Uterus (tissue), 4 donors: ENCODE measurements around the gene AK9. TPM values are rescaled to one million over a fixed set of nuclear protein-coding genes. Genes with fewer than 3 reads are reported as not detected.

Experiments used
- DNase-seq, 2 donors: peaks; one replicate each; pipeline ENCODE4 v3.0.0-alpha.2; 2019 to 2020
- H3K27ac ChIP-seq, 2 donors: fragments of 200-600 bp; sonication (generic); 1 replicate in 1 of 2; 2 replicates in 1 of 2; pipeline ENCODE4 v1.5.1; 2016 to 2018
- H3K27me3 ChIP-seq, 2 donors: fragments of 200-600 bp; sonication (generic); one replicate each; pipeline ENCODE4 v1.5.1; 2018 to 2019; ENCODE audit warnings: control low read depth in 1 of 2
- H3K36me3 ChIP-seq, 2 donors: fragments of 200-600 bp; sonication (generic); one replicate each; pipeline ENCODE4 v1.5.1; 2019; ENCODE audit warnings: control low read depth in 1 of 2
- H3K4me1 ChIP-seq, 2 donors: fragments of 200-600 bp; sonication (generic); one replicate each; pipeline ENCODE4 v1.5.1; 2018 to 2019; ENCODE audit warnings: control low read depth in 1 of 2
- H3K4me3 ChIP-seq, 2 donors: fragments of 200-600 bp; sonication (generic); 1 replicate in 1 of 2; 2 replicates in 1 of 2; pipeline ENCODE4 v1.5.1; 2018 to 2019; ENCODE audit warnings: mild to moderate bottlenecking in 1 of 2
- H3K9me3 ChIP-seq, 2 donors: fragments of 200-600 bp; sonication (generic); one replicate each; pipeline ENCODE4 v1.5.1; 2019; ENCODE audit warnings: control low read depth in 1 of 2
- CTCF ChIP-seq, 4 experiments: fragments of 200-600 bp in 2 of 4; fragments of 450-650 bp in 2 of 4; sonication (generic) in 2 of 4; IDR thresholded peaks; one replicate each; pipeline ENCODE4 v1.5.1; 2016 to 2019; ENCODE audit warnings: antibody characterized with exemption in 4 of 4, mild to moderate bottlenecking in 2 of 4, moderate library complexity in 1 of 4
- POLR2A ChIP-seq, 2 donors: fragments of 450-650 bp; IDR thresholded peaks; one replicate each; pipeline ENCODE4 v1.6.1; 2016; ENCODE audit warnings: antibody characterized with exemption in 2 of 2, mild to moderate bottlenecking in 1 of 2, moderate library complexity in 1 of 2
- intact Hi-C: fragments of 100-400 bp; cut with DNase I; formaldehyde crosslinking; loops from one replicate; pipeline ENCODE4 v1.15.1; 2023; ENCODE audit warnings: low total_unique reads
- total RNA-seq, 4 donors: library from RNA; depleted of rRNA in 3 of 4; stranded (reverse); fragments of >200 nt in 3 of 4; gene quantifications; one replicate each; pipeline versions ENCODE4 v1.1.0 to v1.2.4, GENCODE V29; 2014 to 2023
- donor health status: DM: yes; HTN: yes; CAD: no.

Gene AK9
- total RNA-seq, 4 donors from 2014 or later = 12.3 to 27.9 (median 13.5) TPM

DNA sequence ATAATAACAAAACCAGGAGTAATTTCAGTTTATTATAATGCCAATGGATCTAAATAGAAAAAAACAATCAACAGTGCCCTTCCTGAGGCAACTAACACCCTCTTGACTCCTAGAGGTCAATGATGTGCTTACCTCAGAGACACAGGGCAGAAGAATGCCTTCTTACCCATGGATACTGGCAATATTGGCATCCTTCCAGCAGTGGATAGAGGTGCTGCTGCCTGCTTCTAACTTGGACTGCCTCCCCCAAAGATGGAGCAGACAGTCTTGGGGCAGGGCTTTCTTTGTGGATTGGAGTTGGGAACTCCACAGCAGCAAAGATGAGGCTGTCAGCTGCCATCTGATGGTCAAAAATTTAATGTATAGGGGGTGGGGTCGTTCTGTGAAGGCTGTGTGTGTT, 78.7 kb downstream of the AK9 start:
- no peak for TF ChIP-seq CTCF (IDR thresholded peaks at IDR 0.05)
- no peak for TF ChIP-seq POLR2A (IDR thresholded peaks at IDR 0.05)
- Histone ChIP-seq H3K27me3 (no peaks in the 10 kb centered on the region), H3K27ac (no peak overlapping the region), H3K4me1 (no peaks in the 10 kb centered on the region), H3K4me3 (no peak overlapping the region), H3K36me3 (peaks cover 0 to 4% of the 10 kb centered on the region in 2 donors), H3K9me3 (no peaks in the 10 kb centered on the region)
- DNase-seq = no peak
- intact Hi-C loops = no loop called here

GRCh38 chr6:109611502-109611901, 79.5 kb downstream of the AK9 start:
- DNase-seq = no peak
- H3K27me3 ChIP-seq = no peaks in the 10 kb centered on the region
- H3K4me3 ChIP-seq = no peak overlapping the region
- no peak overlapping the region for H3K27ac ChIP-seq
- no peaks in the 10 kb centered on the region for H3K9me3 ChIP-seq
- TF ChIP-seq CTCF (IDR thresholded peaks at IDR 0.05) = no peak
- TF ChIP-seq POLR2A (IDR thresholded peaks at IDR 0.05) = no peak
- no peaks in the 10 kb centered on the region for H3K4me1 ChIP-seq
- peaks cover 0 to 4% of the 10 kb centered on the region in 2 donors for H3K36me3 ChIP-seq
- intact Hi-C loops = no loop called here

- no peak for TF ChIP-seq CTCF (IDR thresholded peaks at IDR 0.05)
- no peak for TF ChIP-seq POLR2A (IDR thresholded peaks at IDR 0.05)
- Histone ChIP-seq H3K27ac (no peak overlapping the region), H3K36me3 (peaks cover 0 to 4% of the 10 kb centered on the region in 2 donors), H3K9me3 (no peaks in the 10 kb centered on the region), H3K27me3 (no peaks in the 10 kb centered on the region), H3K4me1 (no peaks in the 10 kb centered on the region), H3K4me3 (no peak overlapping the region)
- DNase-seq = no peak
- intact Hi-C loops = no loop called here
Measured at GRCh38 chr6:109610590-109610989, 80.4 kb downstream of the AK9 start.

- no peak overlapping the region for H3K4me3 ChIP-seq
- H3K4me1 ChIP-seq = no peaks in the 10 kb centered on the region
- H3K27ac ChIP-seq = no peak overlapping the region
- H3K9me3 ChIP-seq = no peaks in the 10 kb centered on the region
- no peak for DNase-seq
- intact Hi-C loops = no loop called here
- peaks cover 0 to 4% of the 10 kb centered on the region in 2 donors for H3K36me3 ChIP-seq
- TF ChIP-seq CTCF (IDR thresholded peaks at IDR 0.05) (no peak), POLR2A (IDR thresholded peaks at IDR 0.05) (no peak)
- H3K27me3 ChIP-seq = no peaks in the 10 kb centered on the region
Measured at GRCh38 chr6:109609737-109610136, 81.3 kb downstream of the AK9 start.

DNA sequence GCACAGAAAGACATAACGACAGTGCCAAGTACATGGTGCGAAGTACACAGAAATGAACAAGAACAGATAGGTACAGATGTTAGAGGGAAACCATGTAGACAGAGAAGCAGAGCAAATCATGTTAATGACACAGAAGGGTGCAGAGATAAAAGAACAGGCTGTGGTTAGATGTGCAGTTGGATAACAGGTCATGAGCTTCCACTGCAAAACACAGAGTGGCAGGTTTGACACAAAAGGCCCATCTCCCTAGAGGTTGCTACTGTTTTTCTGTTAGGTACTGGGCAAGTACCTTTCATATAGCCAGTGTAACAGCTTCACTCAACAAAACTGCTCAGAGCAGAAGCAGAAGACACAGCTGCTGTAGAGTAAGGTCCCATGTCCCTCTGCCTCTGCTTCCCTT, 84.6 kb downstream of the AK9 start:
- no peaks in the 10 kb centered on the region for H3K36me3 ChIP-seq
- TF ChIP-seq CTCF (IDR thresholded peaks at IDR 0.05) = no peak
- TF ChIP-seq POLR2A (IDR thresholded peaks at IDR 0.05) = no peak
- H3K27me3 ChIP-seq = no peaks in the 10 kb centered on the region
- no peaks in the 10 kb centered on the region for H3K9me3 ChIP-seq
- intact Hi-C loops = no loop called here
- no peaks in the 10 kb centered on the region for H3K4me1 ChIP-seq
- H3K27ac ChIP-seq = no peak overlapping the region
- no peak overlapping the region for H3K4me3 ChIP-seq
- DNase-seq = no peak
